Activated T-cell treated with anti-CD3 and anti-CD28 coated beads, Interleukin-2, amount 50 U/mL, for 1 hour (primary cell): ENCODE measurements around the gene ZNF35.

Experiments
- DNase-seq: peaks from one replicate; pipeline ENCODE4 v3.0.0-alpha.2; 2020

The ZNF35 gene

GRCh38 chr3:44685128-44685800 lies 36.7 kb downstream of the ZNF35 start:
- DNase-seq, result peak; percentile 43

GRCh38 chr3:44687898-44688297 lies 39.4 kb downstream of the ZNF35 start:
- DNase-seq, result no peak
